DMS153 (cell line): ENCODE data around the gene CWH43.
"Not testable (repeated sequence)": the region's sequence is repeated elsewhere in the genome, so short reads cannot be mapped to it uniquely, and the experiment has no call there.

Experiments used
- DNase-seq: peaks from one replicate; lab custom pipeline; 2025; lab: John Stamatoyannopoulos, UW

Gene CWH43

GRCh38 chr4:48976041-48976440 is 10.0 kb upstream of the CWH43 start:
- no peak for DNase-seq

- no peak for DNase-seq
Observed at GRCh38 chr4:48979914-48980579, 6.0 kb upstream of the CWH43 start.

- DNase-seq = not testable (repeated sequence)
Observed at GRCh38 chr4:48984005-48984404, 2.1 kb upstream of the CWH43 start.

- DNase-seq = no peak
Observed at GRCh38 chr4:48985602-48985975, 486 bp upstream of the CWH43 start.

- DNase-seq = no peak
Observed at GRCh38 chr4:48986654-48987164, 634 bp downstream of the CWH43 start.

- no peak for DNase-seq
Observed at GRCh38 chr4:48989461-48990203, 3.6 kb downstream of the CWH43 start.

- no peak for DNase-seq
Observed at GRCh38 chr4:48991357-48991756, 5.3 kb downstream of the CWH43 start.

- DNase-seq = no peak
Observed at GRCh38 chr4:48997962-48998361, 11.9 kb downstream of the CWH43 start.

- DNase-seq = no peak
Observed at GRCh38 chr4:48998440-48998839, 12.4 kb downstream of the CWH43 start.

- no peak for DNase-seq
Observed at GRCh38 chr4:49000806-49001205, 14.7 kb downstream of the CWH43 start.

- no peak for DNase-seq
Observed at GRCh38 chr4:49002931-49003330, 16.9 kb downstream of the CWH43 start.

- no peak for DNase-seq
Observed at GRCh38 chr4:49018718-49019295, 32.7 kb downstream of the CWH43 start.

- no peak for DNase-seq
Observed at GRCh38 chr4:49032440-49033161, 46.5 kb downstream of the CWH43 start.

GRCh38 chr4:49036528-49036927 is 50.5 kb downstream of the CWH43 start:
- no peak for DNase-seq

- DNase-seq = no peak
Observed at GRCh38 chr4:49044270-49044669, 58.2 kb downstream of the CWH43 start.

GRCh38 chr4:49058306-49058705 is 72.2 kb downstream of the CWH43 start:
- DNase-seq = no peak

GRCh38 chr4:49063670-49064069 is 77.6 kb downstream of the CWH43 start:
- no peak for DNase-seq

GRCh38 chr4:49072196-49072595 is 86.1 kb downstream of the CWH43 start:
- DNase-seq = not testable (repeated sequence)

GRCh38 chr4:49091883-49092282 is 105.8 kb downstream of the CWH43 start:
- not testable (repeated sequence) for DNase-seq

GRCh38 chr4:49092608-49093135 is 106.6 kb downstream of the CWH43 start:
- DNase-seq = not testable (repeated sequence)

GRCh38 chr4:49096215-49096614 is 110.1 kb downstream of the CWH43 start:
- DNase-seq = not testable (repeated sequence)

GRCh38 chr4:49096627-49097026 is 110.6 kb downstream of the CWH43 start:
- DNase-seq = not testable (repeated sequence)
